Measurements from ENCODE around the gene ERMP1.
"Not testable (repeated sequence)": the region's sequence is repeated elsewhere in the genome, so short reads cannot be mapped to it uniquely, and the experiment has no call there.

The ERMP1 gene

GRCh38 chr9:5786370-5787127 is 46.4 kb downstream of the ERMP1 start:
- no peak overlapping the region for H3K4me3 ChIP-seq (ENCODE audit: low read depth, low read length)
- no peak for DNase-seq (ENCODE audit: low read depth)
- TF ChIP-seq CTCF (IDR thresholded peaks at IDR 0.05; ENCODE audit: insufficient read depth, low read depth, low read length, missing control alignments), result no peak

- no peak for DNase-seq (ENCODE audit: low read depth)
- TF ChIP-seq CTCF (IDR thresholded peaks at IDR 0.05; ENCODE audit: insufficient read depth, low read depth, low read length, missing control alignments), result no peak
- H3K4me3 ChIP-seq (ENCODE audit: low read depth, low read length), result no peak overlapping the region
Observed at GRCh38 chr9:5784526-5785315, 48.2 kb downstream of the ERMP1 start.

GRCh38 chr9:5783982-5784381 is 48.9 kb downstream of the ERMP1 start:
- DNase-seq (ENCODE audit: low read depth), result no peak
- no peak for TF ChIP-seq CTCF (IDR thresholded peaks at IDR 0.05; ENCODE audit: insufficient read depth, low read depth, low read length, missing control alignments)
- H3K4me3 ChIP-seq (ENCODE audit: low read depth, low read length), result no peak overlapping the region

- H3K4me3 ChIP-seq (ENCODE audit: low read depth, low read length); DNase-seq (ENCODE audit: low read depth): not testable (repeated sequence)
Observed at GRCh38 chr9:5783420-5783819, 49.5 kb downstream of the ERMP1 start.

GRCh38 chr9:5779705-5780218 is 53.2 kb downstream of the ERMP1 start:
- not testable (repeated sequence) for H3K4me3 ChIP-seq (ENCODE audit: low read depth, low read length); DNase-seq (ENCODE audit: low read depth)

GRCh38 chr9:5778805-5779204 is 54.1 kb downstream of the ERMP1 start:
- no peak for DNase-seq (ENCODE audit: low read depth)
- H3K4me3 ChIP-seq (ENCODE audit: low read depth, low read length), result no peak overlapping the region
- no peak for TF ChIP-seq CTCF (IDR thresholded peaks at IDR 0.05; ENCODE audit: insufficient read depth, low read depth, low read length, missing control alignments)

- no peak for DNase-seq (ENCODE audit: low read depth)
- no peak overlapping the region for H3K4me3 ChIP-seq (ENCODE audit: low read depth, low read length)
- peak; percentile 6 for TF ChIP-seq CTCF (IDR thresholded peaks at IDR 0.05; ENCODE audit: insufficient read depth, low read depth, low read length, missing control alignments)
Observed at GRCh38 chr9:5773324-5773999, 59.5 kb downstream of the ERMP1 start.
